ENCODE measurements around the gene MYBL2.

DNA sequence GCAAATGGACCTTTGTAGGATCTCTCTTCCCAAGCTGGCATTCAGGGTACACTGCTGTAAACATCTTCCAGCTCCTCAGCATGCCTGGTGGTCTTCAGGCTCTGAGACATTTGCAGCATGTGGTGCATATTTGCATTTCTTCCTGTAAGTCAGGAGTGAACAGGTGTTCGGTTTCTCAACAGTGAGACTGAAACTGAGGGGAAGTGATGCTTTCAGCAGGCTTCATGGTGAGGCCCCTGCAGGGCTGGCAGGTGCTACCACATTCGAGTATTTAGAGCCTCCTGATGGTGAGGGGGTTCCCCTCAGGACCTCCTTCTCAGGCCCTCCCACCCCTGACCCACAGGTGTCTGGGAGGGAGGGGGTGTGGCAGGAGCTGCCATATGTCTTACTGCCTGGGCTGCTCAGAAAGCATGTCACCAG is 15.1 kb downstream of the MYBL2 start:
- TF ChIP-seq, protein P1, sequence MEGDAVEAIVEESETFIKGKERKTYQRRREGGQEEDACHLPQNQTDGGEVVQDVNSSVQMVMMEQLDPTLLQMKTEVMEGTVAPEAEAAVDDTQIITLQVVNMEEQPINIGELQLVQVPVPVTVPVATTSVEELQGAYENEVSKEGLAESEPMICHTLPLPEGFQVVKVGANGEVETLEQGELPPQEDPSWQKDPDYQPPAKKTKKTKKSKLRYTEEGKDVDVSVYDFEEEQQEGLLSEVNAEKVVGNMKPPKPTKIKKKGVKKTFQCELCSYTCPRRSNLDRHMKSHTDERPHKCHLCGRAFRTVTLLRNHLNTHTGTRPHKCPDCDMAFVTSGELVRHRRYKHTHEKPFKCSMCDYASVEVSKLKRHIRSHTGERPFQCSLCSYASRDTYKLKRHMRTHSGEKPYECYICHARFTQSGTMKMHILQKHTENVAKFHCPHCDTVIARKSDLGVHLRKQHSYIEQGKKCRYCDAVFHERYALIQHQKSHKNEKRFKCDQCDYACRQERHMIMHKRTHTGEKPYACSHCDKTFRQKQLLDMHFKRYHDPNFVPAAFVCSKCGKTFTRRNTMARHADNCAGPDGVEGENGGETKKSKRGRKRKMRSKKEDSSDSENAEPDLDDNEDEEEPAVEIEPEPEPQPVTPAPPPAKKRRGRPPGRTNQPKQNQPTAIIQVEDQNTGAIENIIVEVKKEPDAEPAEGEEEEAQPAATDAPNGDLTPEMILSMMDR (optimal IDR thresholded peaks at IDR 0.05 in 1 of 3, IDR thresholded peaks at IDR 0.05 in 1 of 3, conservative IDR thresholded peaks at IDR 0.05 in 1 of 3; ENCODE audit: extremely low read depth in 1 of 3, insufficient read depth in 2 of 3, low read length in 3 of 3), result no peak
- TF ChIP-seq EZH2 (IDR thresholded peaks at IDR 0.05; ENCODE audit: low read length), result no peak
